CD4-positive, alpha-beta T cell (primary cell): Measurements from ENCODE around the gene PLCL2. TPM values are rescaled to one million over a fixed set of nuclear protein-coding genes. Genes with fewer than 3 reads are reported as not detected.

Experiments
- ATAC-seq: fragments of 200-7000 bp; cut with Tn5 transposase; one replicate; pipeline ENCODE4 v1.10.0; 2022; ENCODE audit warnings: mild to moderate bottlenecking; ENCODE audit not compliant: poor library complexity
- CTCF ChIA-PET: fragments of 350-600 bp; sonication (Branson Sonifier 250); formaldehyde crosslinking; loops from one replicate; lab custom pipeline; 2021; ENCODE audit warnings: antibody characterized with exemption, inconsistent platforms; lab: Charles Lee
- POLR2A ChIA-PET: fragments of 350-600 bp; sonication (Branson Sonifier 250); formaldehyde crosslinking; loops from one replicate; lab custom pipeline; 2021; ENCODE audit warnings: antibody characterized with exemption, inconsistent platforms; lab: Charles Lee
- DNase-seq, 14 experiments: peaks; one replicate each; pipeline ENCODE4 v3.0.0-alpha.2; 2013 to 2020; ENCODE audit warnings: mixed read lengths in 2 of 14
- H3K27ac ChIP-seq, 2 donors: one replicate each; pipeline versions ENCODE4 v1.5.1 to v1.7.0; 2013; ENCODE audit warnings: low read length in 2 of 2, low read depth in 1 of 2, mild to moderate bottlenecking in 1 of 2
- H3K27me3 ChIP-seq, 2 experiments: 1 replicate in 1 of 2; 2 replicates in 1 of 2; pipeline versions ENCODE4 v1.6.1 to v1.7.0; 2013; ENCODE audit warnings: low read length in 2 of 2, control low read depth in 1 of 2, mild to moderate bottlenecking in 1 of 2, moderate library complexity in 1 of 2; ENCODE audit not compliant: insufficient read depth in 2 of 2, control insufficient read depth in 1 of 2
- H3K36me3 ChIP-seq: one replicate; pipeline ENCODE4 v1.6.1; 2013; ENCODE audit warnings: low read length, control low read depth; ENCODE audit not compliant: insufficient read depth
- H3K4me1 ChIP-seq: one replicate; pipeline ENCODE4 v1.6.1; 2013; ENCODE audit warnings: low read length, control low read depth; ENCODE audit not compliant: insufficient read depth
- H3K4me3 ChIP-seq: one replicate; pipeline ENCODE4 v1.5.1; 2013; ENCODE audit warnings: mild to moderate bottlenecking, low read length, moderate library complexity
- H3K9me3 ChIP-seq, 2 experiments: 1 replicate in 1 of 2; 2 replicates in 1 of 2; pipeline versions ENCODE4 v1.6.1 to v1.7.0; 2013; ENCODE audit warnings: low read length in 2 of 2, mild to moderate bottlenecking in 2 of 2, control low read depth in 1 of 2, moderate library complexity in 1 of 2; ENCODE audit not compliant: control insufficient read depth in 1 of 2, insufficient read depth in 1 of 2
- H3K27ac Mint-ChIP-seq: one replicate; pipeline ENCODE4 v1.8.0; 2020; ENCODE audit warnings: mixed read lengths
- H3K27me3 Mint-ChIP-seq: one replicate; pipeline ENCODE4 v1.8.0; 2021; ENCODE audit warnings: mixed read lengths
- H3K36me3 Mint-ChIP-seq: one replicate; pipeline ENCODE4 v1.8.0; 2021; ENCODE audit warnings: low read depth, mixed read lengths
- H3K4me1 Mint-ChIP-seq: one replicate; pipeline ENCODE4 v1.8.0; 2021; ENCODE audit warnings: low read depth, mixed read lengths
- H3K4me3 Mint-ChIP-seq: one replicate; pipeline ENCODE4 v1.8.0; 2020; ENCODE audit warnings: mild to moderate bottlenecking, mixed read lengths
- H3K9me3 Mint-ChIP-seq: one replicate; pipeline ENCODE4 v1.8.0; 2020; ENCODE audit warnings: mixed read lengths
- CTCF ChIP-seq: fragments of 200-600 bp; IDR thresholded peaks from one replicate; pipeline ENCODE4 v1.8.0; 2022; ENCODE audit warnings: antibody characterized with exemption, mild to moderate bottlenecking
- intact Hi-C, 2 experiments: fragments of 100-400 bp; cut with DNase I in 1 of 2; cut with micrococcal nuclease in 1 of 2; formaldehyde crosslinking; loops; one replicate each; pipeline versions ENCODE4 v1.15.1 to v1.9.0; 2023 to 2025; cut with DNase I, micrococcal nuclease
- total RNA-seq, 174 experiments: library from RNA in 2 of 174; stranded (reverse) in 2 of 174; gene quantifications; one replicate each; pipeline ENCODE4 v1.2.3 and lab custom pipeline; 2021 to 2026

PLCL2 gene
- total RNA-seq, 2 experiments from 2014 or later, result 35.1 to 36.3 TPM

GRCh38 chr3:17030438-17030837, 145.7 kb downstream of the PLCL2 start:
- H3K4me3 Mint-ChIP-seq, result no peak overlapping the region
- H3K4me1 Mint-ChIP-seq, result peaks cover 82% of the 10 kb centered on the region
- no peak for ATAC-seq
- TF ChIP-seq CTCF, result no peak
- H3K9me3 ChIP-seq, result no peaks in the 10 kb centered on the region
- peak in 1 of 14 experiments; percentile 25 for DNase-seq
- no peak overlapping the region for H3K27ac ChIP-seq
- no peaks in the 10 kb centered on the region for H3K27me3 ChIP-seq
- POLR2A ChIA-PET, result interaction anchor here (2.0 kb wide), 1 partner anchor 188 kb away, joined by 6 read pairs; no protein-coding TSS in a partner anchor
- peak overlapping the region; percentile 18 for H3K27ac Mint-ChIP-seq
- H3K9me3 Mint-ChIP-seq, result no peaks in the 10 kb centered on the region
- CTCF ChIA-PET, result interaction anchor here (1.0 kb wide), 1 partner anchor 29 kb away, joined by 3 read pairs; no protein-coding TSS in a partner anchor
- H3K27me3 Mint-ChIP-seq, result no peaks in the 10 kb centered on the region
- peaks cover 7% of the 10 kb centered on the region for H3K36me3 ChIP-seq
- intact Hi-C loops, result loop anchor here (2.0 to 10.0 kb wide), 3 partner anchors 146 to 426 kb away; partner anchors contain the start of genes DAZL (in 1 of the 2) and PLCL2 (in 1 of the 2)
- H3K36me3 Mint-ChIP-seq, result peaks cover 14% of the 10 kb centered on the region
- no peak overlapping the region for H3K4me3 ChIP-seq
- peaks cover 17% of the 10 kb centered on the region for H3K4me1 ChIP-seq

GRCh38 chr3:17030956-17031652, 146.3 kb downstream of the PLCL2 start:
- CTCF ChIA-PET, result interaction anchor here (0.7 to 1.0 kb wide), 2 partner anchors 11 to 30 kb away, joined by 3 read pairs; no protein-coding TSS in a partner anchor
- H3K9me3 ChIP-seq, result no peaks in the 10 kb centered on the region
- no peak for TF ChIP-seq CTCF
- no peak for ATAC-seq
- Mint-ChIP-seq H3K4me1 (peaks cover 80% of the 10 kb centered on the region), H3K9me3 (no peaks in the 10 kb centered on the region), H3K36me3 (peaks cover 21% of the 10 kb centered on the region), H3K4me3 (no peak overlapping the region), H3K27me3 (no peaks in the 10 kb centered on the region), H3K27ac (peak overlapping the region; percentile 8)
- H3K27me3 ChIP-seq, result no peaks in the 10 kb centered on the region
- H3K36me3 ChIP-seq, result peaks cover 11% of the 10 kb centered on the region
- H3K4me3 ChIP-seq, result no peak overlapping the region
- DNase-seq, result no peak
- no peak overlapping the region for H3K27ac ChIP-seq
- intact Hi-C loops, result loop anchor here (2.0 to 10.0 kb wide), 3 partner anchors 146 to 426 kb away; partner anchors contain the start of genes DAZL (in 1 of the 2) and PLCL2 (in 1 of the 2)
- POLR2A ChIA-PET, result interaction anchor here (2.0 kb wide), 1 partner anchor 189 kb away, joined by 6 read pairs; no protein-coding TSS in a partner anchor
- H3K4me1 ChIP-seq, result peaks cover 17% of the 10 kb centered on the region

- CTCF ChIA-PET, result interaction anchor here (1.4 kb wide), 1 partner anchor 10 kb away, joined by 3 read pairs; no protein-coding TSS in a partner anchor
- no peak overlapping the region for H3K27ac Mint-ChIP-seq
Observed at GRCh38 chr3:17032407-17033034, 147.8 kb downstream of the PLCL2 start.

More at GRCh38 chr3:17032407-17033034, 147.8 kb downstream of the PLCL2 start:
- peak; percentile 52 for TF ChIP-seq CTCF
- no peak overlapping the region for H3K4me3 ChIP-seq
- Mint-ChIP-seq H3K9me3 (no peaks in the 10 kb centered on the region), H3K36me3 (peaks cover 27% of the 10 kb centered on the region), H3K27me3 (no peaks in the 10 kb centered on the region), H3K4me3 (no peak overlapping the region), H3K4me1 (peaks cover 85% of the 10 kb centered on the region)
- DNase-seq (peak in 2 of 14 experiments; percentile 16 to 19), ATAC-seq (no peak)
- peaks cover 17% of the 10 kb centered on the region for H3K4me1 ChIP-seq
- intact Hi-C loops, result loop anchor here in 1 of 2 experiments (10.0 kb wide), 2 partner anchors 208 to 428 kb away; partner anchors contain the start of gene DAZL
- POLR2A ChIA-PET, result interaction anchor here (0.8 kb wide), 1 partner anchor 133 kb away, joined by 3 read pairs; no protein-coding TSS in a partner anchor
- no peaks in the 10 kb centered on the region for H3K9me3 ChIP-seq
- peaks cover 11% of the 10 kb centered on the region for H3K36me3 ChIP-seq
- no peaks in the 10 kb centered on the region for H3K27me3 ChIP-seq
- no peak overlapping the region for H3K27ac ChIP-seq
